ENCODE measurements around the gene ARHGAP29.
"Not testable (repeated sequence)": the region's sequence is repeated elsewhere in the genome, so short reads cannot be mapped to it uniquely, and the experiment has no call there.

Gene ARHGAP29

GRCh38 chr1:94193128-94193527 is 44.3 kb downstream of the ARHGAP29 start:
- no peak for DNase-seq (ENCODE audit: low read depth, low spot score)
- H3K4me3 ChIP-seq (ENCODE audit: low read length): no peak overlapping the region

DNA sequence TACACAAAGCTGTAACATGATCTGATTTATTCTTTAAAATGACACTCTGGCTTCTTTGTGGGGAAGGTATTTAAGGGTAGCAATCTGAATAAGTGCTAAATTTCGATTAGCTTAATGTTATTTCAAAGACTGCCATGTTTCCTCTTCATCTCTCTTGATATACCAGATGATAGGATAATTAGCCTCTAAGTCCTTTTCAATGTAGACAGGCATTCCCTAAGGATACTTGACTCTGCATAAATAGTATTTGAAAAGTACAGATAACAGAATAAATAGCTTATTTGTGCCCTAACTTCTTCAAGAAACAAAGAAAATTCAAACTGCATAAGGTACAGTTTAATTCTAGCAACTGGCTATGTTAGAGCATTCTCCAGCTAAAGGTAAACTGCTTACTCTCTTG is 46.2 kb downstream of the ARHGAP29 start:
- H3K4me3 ChIP-seq (ENCODE audit: low read length): no peak overlapping the region
- DNase-seq (ENCODE audit: low read depth, low spot score): no peak

DNA sequence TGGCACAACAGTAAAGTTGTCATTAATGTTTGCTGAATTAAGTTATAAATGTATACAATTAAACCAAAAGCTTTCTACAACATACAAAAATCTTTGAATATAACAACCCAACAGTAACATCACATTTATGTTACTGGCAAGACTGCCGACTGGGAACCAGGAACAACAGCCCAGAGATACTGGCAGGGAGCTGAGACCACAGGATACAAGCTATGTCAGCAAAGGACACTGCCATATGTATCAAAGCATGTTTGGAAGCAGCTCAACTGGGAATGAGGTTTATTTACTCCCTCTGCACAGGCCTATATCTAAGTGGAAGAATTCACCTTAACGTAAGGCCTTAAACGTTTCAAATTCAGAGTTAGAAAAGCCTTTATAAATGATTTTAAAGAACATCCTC is 50.4 kb downstream of the ARHGAP29 start:
- DNase-seq (ENCODE audit: low read depth, low spot score): no peak
- no peak overlapping the region for H3K4me3 ChIP-seq (ENCODE audit: low read length)

- DNase-seq (ENCODE audit: low read depth, low spot score): no peak
- H3K4me3 ChIP-seq (ENCODE audit: low read length): no peak overlapping the region
Measured at GRCh38 chr1:94183197-94183815, 54.1 kb downstream of the ARHGAP29 start.

DNA sequence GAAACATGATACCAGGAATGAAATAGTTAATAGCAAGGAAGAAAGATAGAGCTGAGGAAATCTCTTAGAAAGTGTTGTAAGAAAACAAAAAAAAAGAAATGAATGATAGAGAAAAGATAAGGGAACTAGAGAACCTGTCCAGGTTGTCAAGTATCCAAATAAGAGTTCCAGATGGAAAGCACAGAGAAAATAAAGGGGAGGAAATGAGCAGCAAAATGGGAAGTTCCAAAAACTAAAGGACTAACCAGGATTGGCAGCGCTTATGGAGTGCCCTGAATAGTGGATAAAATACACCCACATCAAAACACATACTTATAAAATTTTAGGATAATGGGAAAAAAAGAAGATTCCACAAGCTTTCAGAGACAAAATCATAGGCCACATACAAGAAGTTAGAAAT is 55.2 kb downstream of the ARHGAP29 start:
- DNase-seq (ENCODE audit: low read depth, low spot score): no peak
- no peak overlapping the region for H3K4me3 ChIP-seq (ENCODE audit: low read length)

GRCh38 chr1:94180650-94181049 is 56.7 kb downstream of the ARHGAP29 start:
- no peak for DNase-seq (ENCODE audit: low read depth, low spot score)
- no peak overlapping the region for H3K4me3 ChIP-seq (ENCODE audit: low read length)

DNA sequence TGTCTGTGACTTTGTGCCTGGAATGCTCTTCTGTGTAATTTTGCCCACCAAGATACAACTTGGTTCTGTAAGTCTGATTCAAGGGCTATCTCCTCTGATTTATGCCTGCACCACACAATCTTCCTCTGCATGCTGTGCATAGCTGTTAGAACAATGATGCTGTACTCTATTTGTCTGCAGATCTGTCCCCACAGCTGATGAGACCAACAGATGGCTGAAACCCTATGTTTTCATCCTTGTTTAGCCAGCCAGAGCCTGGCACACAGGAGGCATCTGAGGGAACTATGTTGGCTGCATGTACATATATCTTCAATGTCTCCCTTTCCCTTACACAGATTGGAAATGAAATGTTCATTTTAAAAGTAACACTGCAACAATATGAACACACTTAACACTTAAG is 58.5 kb downstream of the ARHGAP29 start:
- DNase-seq (ENCODE audit: low read depth, low spot score): no peak
- H3K4me3 ChIP-seq (ENCODE audit: low read length): no peak overlapping the region

DNA sequence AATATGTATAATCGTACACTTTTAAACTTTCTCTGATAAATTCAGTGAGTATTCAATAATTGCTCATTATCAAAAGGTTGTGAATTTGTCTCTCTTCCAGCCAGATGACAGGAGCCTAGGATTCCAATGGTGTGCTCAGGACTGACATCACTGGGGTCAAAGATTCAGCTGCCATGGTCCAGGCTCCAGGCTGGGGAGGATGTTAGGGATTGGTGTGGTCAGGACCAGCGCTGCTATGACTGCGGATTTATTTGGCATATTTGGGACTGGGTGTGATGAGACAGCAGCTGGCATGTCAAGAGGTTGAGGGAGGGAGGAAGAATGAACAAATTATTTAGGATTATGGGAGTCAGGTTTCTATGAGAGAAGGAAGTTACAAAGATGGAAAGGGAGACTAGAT is 68.3 kb downstream of the ARHGAP29 start:
- no peak for DNase-seq (ENCODE audit: low read depth, low spot score)
- H3K4me3 ChIP-seq (ENCODE audit: low read length): no peak overlapping the region

DNA sequence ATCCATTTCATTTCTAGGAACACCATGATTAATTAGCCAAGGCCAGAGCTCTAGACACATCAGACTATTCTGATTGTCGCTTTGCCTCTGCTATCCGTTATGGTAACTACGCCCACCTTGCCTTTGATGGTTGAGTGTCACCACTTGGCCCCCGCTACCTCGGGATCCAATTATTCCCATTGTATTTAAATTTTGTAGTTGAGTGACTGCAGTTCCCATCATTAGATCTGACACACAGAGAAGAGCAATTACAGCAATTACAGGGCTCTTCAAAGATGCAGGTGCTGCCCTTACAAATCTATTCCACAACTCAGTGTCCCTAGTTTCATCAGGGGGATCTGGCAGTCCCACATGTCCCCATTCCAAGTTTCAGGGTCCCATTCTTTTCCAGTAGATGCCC is 71.5 kb downstream of the ARHGAP29 start:
- no peak for DNase-seq (ENCODE audit: low read depth, low spot score)
- no peak overlapping the region for H3K4me3 ChIP-seq (ENCODE audit: low read length)

DNA sequence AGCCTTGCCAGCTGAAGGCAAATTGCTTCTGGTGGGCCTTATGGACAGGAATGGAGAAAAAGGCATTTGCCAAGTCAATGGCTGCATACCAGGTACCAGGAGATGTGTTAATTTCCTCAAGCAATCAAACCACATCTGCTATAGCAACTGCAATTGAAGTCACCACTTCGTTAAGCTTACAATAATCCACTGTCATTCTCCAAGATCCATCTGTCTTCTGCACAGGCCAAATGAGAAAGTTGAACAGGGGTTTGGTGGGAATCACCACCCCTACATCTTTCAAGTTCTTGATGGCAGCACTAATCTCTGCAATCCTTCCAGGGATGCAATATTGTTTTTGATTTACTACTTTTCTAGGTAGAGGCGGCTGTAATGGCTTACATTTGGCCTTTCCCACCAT is 72.5 kb downstream of the ARHGAP29 start:
- DNase-seq (ENCODE audit: low read depth, low spot score); H3K4me3 ChIP-seq (ENCODE audit: low read length): not testable (repeated sequence)

DNA sequence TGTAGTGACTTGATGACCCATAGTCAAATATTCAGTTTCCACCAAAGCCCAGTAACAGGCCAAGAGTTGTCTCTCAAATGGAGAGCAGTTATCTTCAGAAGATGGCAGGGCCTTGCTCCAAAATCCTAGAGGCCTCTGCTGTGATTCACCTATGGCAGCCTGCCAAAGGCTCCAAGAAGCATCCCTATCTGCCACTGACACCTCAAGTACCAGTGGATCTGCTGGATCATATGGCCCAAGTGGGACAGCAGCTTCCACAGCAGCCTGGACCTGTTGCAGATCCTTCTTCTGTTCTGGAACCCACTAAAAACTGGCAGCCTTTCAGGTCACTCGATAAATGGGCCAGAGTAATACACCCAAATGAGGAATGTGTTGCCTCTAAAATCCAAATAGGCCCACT is 73.3 kb downstream of the ARHGAP29 start:
- not testable (repeated sequence) for DNase-seq (ENCODE audit: low read depth, low spot score); H3K4me3 ChIP-seq (ENCODE audit: low read length)

DNA sequence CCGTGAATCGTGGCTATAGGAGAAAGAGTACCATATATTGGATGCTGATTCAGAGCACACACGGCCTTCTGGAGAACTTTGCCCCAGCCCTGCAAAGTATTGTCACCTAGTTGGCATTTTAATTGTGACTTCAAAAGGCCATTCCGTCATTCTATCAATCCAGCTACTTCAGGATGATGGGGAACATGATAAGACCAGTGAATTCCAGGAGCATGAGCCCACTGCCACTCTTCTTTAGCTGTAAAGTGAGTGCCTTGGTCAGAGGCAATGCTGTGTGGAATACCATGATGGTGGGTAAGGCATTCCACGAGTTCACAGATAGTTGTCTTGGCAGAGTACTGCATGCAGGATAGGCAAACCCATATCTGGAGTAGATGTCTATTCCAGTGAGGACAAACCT is 74.1 kb downstream of the ARHGAP29 start:
- not testable (repeated sequence) for H3K4me3 ChIP-seq (ENCODE audit: low read length); DNase-seq (ENCODE audit: low read depth, low spot score)

DNA sequence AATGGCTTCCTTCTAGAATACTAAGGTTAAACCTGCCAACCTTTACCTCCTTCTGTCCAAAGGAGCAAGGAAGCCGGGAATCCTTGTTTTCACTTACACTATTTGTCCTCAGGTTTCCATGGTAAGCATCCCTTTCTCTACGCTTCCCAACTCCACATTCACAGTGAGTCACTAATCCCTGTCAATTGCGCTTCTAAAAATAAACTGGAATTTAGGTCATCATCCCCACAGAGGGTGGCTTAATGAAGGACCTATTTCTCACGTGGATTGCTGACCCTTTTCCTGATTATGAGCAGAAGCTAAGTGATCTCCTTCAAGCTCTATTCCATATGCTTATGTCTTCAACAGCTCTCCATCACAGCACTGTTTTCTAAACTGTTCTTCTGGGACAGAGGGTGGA is 76.6 kb downstream of the ARHGAP29 start:
- no peak for DNase-seq (ENCODE audit: low read depth, low spot score)
- no peak overlapping the region for H3K4me3 ChIP-seq (ENCODE audit: low read length)

DNA sequence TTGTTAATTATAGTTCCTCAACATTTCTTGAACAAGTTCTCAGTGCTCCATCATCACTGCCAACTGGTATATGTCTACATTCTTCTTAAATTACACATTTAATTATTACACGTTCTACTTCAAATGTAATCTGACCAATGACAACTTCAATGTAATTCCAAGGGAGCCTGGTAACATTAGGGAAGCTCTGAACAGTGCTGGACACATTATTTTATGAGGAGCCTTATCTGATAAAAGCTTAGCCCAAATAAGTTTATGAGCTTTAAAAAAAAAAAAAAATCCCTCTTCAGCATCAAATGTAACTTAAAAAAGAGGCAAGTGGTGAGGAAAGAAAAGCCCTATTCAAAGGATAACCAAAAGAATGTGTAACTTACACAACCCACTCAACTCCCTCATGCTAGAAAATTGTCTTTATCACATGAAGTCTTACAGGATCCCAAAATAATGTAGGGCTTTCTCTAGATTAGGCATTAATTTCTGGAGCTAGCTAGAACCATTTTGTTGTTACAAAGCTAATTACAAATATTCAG is 81.2 kb downstream of the ARHGAP29 start:
- DNase-seq (ENCODE audit: low read depth, low spot score): no peak
- H3K4me3 ChIP-seq (ENCODE audit: low read length): no peak overlapping the region

- DNase-seq (ENCODE audit: low read depth, low spot score): no peak
- H3K4me3 ChIP-seq (ENCODE audit: low read length): no peak overlapping the region
Measured at GRCh38 chr1:94154989-94155388, 82.4 kb downstream of the ARHGAP29 start.

DNA sequence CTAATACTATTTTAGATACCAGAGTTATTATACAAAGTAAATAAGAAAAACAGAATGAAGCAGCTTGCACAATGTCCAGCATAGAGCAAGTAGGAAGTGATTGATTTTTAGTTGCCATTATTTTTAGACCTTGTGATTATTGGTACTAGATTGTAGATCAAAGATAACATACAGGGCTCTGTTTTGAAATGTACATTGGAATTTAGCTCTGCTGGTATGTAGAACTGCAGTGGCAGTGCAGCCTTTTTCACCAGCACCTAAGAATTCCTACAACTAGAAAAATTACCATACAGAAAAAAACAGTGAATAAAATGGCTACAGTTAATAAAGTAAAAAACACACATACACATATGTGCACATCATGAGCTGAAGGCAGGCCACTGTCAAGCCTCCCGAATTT is 84.3 kb downstream of the ARHGAP29 start:
- no peak overlapping the region for H3K4me3 ChIP-seq (ENCODE audit: low read length)
- DNase-seq (ENCODE audit: low read depth, low spot score): no peak

DNA sequence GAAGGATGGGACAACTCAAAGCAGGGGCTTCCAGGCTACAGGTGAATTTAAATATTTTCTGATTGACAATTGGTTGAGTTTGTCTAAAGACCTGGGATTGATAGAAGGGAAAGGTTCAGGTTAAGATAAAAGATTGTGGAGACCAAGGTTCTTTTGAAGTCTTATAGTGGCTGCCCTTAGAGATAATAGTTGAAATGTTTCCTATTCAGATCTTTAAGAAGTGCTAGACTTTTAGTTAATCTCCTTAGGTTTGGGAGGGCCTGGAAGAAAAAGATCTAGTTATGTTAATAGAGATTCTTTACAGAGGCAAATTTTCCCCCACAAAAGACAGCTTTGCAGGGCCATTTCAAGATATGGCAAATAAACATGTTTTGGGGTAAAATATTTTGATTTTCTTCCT is 88.2 kb downstream of the ARHGAP29 start:
- not testable (repeated sequence) for H3K4me3 ChIP-seq (ENCODE audit: low read length); DNase-seq (ENCODE audit: low read depth, low spot score)

- DNase-seq (ENCODE audit: low read depth, low spot score): no peak
- no peak overlapping the region for H3K4me3 ChIP-seq (ENCODE audit: low read length)
Measured at GRCh38 chr1:94146273-94146672, 91.1 kb downstream of the ARHGAP29 start.

GRCh38 chr1:94144836-94145235 is 92.5 kb downstream of the ARHGAP29 start:
- DNase-seq (ENCODE audit: low read depth, low spot score): no peak
- H3K4me3 ChIP-seq (ENCODE audit: low read length): no peak overlapping the region

DNA sequence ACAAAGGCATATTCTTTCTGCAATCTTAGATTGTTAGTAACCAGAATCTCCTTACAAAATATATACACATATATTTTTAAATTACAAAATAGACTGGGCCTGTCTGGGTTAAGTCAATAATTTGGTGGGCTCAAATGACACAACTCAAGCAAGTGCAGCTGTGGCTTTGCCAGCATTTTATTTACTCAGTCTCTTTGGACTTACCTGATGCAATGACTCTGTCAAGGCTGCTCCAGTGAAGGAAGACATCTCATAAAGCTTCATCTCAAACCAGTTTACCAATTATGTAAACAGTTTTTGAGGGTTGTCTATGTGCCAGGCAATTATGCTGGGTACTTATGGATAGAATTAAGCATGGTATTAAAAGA is 93.6 kb downstream of the ARHGAP29 start:
- DNase-seq (ENCODE audit: low read depth, low spot score): no peak
- H3K4me3 ChIP-seq (ENCODE audit: low read length): no peak overlapping the region

DNA sequence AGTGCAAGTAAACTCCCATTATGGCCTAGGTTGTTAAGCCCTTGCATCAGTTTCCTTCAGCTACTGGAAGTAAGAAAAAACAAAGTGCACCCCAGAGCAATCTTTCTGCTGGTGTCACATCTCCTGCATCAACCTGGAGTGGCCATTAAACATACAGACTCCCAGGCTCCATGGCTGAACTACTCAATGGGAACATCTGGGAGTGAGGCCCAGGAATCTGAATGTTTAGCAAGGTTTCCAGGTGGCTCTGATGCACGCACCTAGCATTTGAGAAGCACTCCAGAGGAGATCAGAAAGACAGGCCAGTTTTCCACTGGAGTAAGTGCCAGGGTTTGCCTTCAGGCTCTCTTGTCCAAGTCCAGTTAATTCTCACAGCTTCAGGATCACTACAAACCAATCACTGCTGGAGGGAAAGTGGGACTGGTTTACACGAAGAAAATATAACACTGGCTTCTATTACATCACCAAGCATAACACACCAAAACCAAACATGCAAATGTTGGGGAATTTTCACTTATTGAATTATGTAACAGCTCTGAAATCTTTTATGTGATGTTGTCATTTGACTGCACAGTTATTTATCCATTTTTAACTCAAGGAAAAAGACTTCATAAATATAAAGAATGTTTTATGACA is 94.1 kb downstream of the ARHGAP29 start:
- no peak for DNase-seq (ENCODE audit: low read depth, low spot score)
- no peak overlapping the region for H3K4me3 ChIP-seq (ENCODE audit: low read length)

Data from Jurkat, Clone E6-1 (cell line).